Natural killer cell (primary cell): ENCODE data around the gene ZNF444. TPM values are rescaled to one million over a fixed set of nuclear protein-coding genes. Genes with fewer than 3 reads are reported as not detected.

Experiments used
- ATAC-seq, 3 donors: fragments of 150-1000 bp in 2 of 3; fragments of 200-7000 bp in 1 of 3; cut with Tn5 transposase; 1 replicate in 1 of 3; 2 replicates in 2 of 3; pipeline ENCODE4 v1.10.0; 2021; ENCODE audit warnings: mild to moderate bottlenecking in 2 of 3, moderate library complexity in 2 of 3
- DNase-seq, 2 donors: peaks; one replicate each; pipeline versions ENCODE4 v3.0.0 to v3.0.0-alpha.2; 2013 to 2021; ENCODE audit warnings: mixed read lengths in 1 of 2
- H3K27ac ChIP-seq: one replicate; pipeline ENCODE4 v1.5.1; 2013; ENCODE audit warnings: mild to moderate bottlenecking, low read length
- H3K27me3 ChIP-seq: one replicate; pipeline ENCODE4 v1.6.1; 2013; ENCODE audit warnings: low read length; ENCODE audit not compliant: control insufficient read depth, insufficient read depth
- H3K36me3 ChIP-seq: one replicate; pipeline ENCODE4 v1.6.1; 2013; ENCODE audit warnings: low read length; ENCODE audit not compliant: control insufficient read depth, insufficient read depth
- H3K4me1 ChIP-seq: one replicate; pipeline ENCODE4 v1.6.1; 2013; ENCODE audit warnings: low read length; ENCODE audit not compliant: control insufficient read depth, insufficient read depth
- H3K4me3 ChIP-seq: one replicate; pipeline ENCODE4 v1.5.1; 2013; ENCODE audit warnings: low read length
- H3K9me3 ChIP-seq: one replicate; pipeline ENCODE4 v1.6.1; 2013; ENCODE audit warnings: low read length; ENCODE audit not compliant: control insufficient read depth, insufficient read depth
- H3K27ac Mint-ChIP-seq, 2 donors: one replicate each; pipeline ENCODE4 v1.8.0; 2022; ENCODE audit warnings: mild to moderate bottlenecking in 2 of 2, mixed read lengths in 2 of 2, moderate library complexity in 1 of 2
- H3K27me3 Mint-ChIP-seq, 2 donors: one replicate each; pipeline ENCODE4 v1.8.0; 2022; ENCODE audit warnings: low read depth in 2 of 2, mixed read lengths in 2 of 2
- H3K36me3 Mint-ChIP-seq: one replicate; pipeline ENCODE4 v1.8.0; 2022; ENCODE audit warnings: mixed read lengths
- H3K4me1 Mint-ChIP-seq, 2 donors: one replicate each; pipeline ENCODE4 v1.8.0; 2022; ENCODE audit warnings: mixed read lengths in 2 of 2
- H3K4me3 Mint-ChIP-seq: one replicate; pipeline ENCODE4 v1.8.0; 2022; ENCODE audit warnings: mild to moderate bottlenecking, moderate library complexity, mixed read lengths
- H3K9me3 Mint-ChIP-seq, 2 donors: one replicate each; pipeline ENCODE4 v1.8.0; 2022; ENCODE audit warnings: mixed read lengths in 2 of 2
- CTCF ChIP-seq: fragments of 200-600 bp; IDR thresholded peaks from one replicate; pipeline ENCODE4 v1.8.0; 2022; ENCODE audit warnings: antibody characterized with exemption
- WGBS: methylation state at CpG from one replicate; pipeline ENCODE4 v1.1.7; 2013; ENCODE audit warnings: missing lambda C conversion rate; ENCODE audit not compliant: insufficient coverage; 5-methylcytosine and 5-hydroxymethylcytosine counted together
- intact Hi-C: fragments of 100-400 bp; cut with micrococcal nuclease; formaldehyde crosslinking; loops from one replicate; pipeline ENCODE4 v1.14.2; 2022
- total RNA-seq, 4 donors: library from RNA; stranded (reverse); fragments of 120-200 nt in 1 of 4; gene quantifications; one replicate each; pipeline versions ENCODE4 v1.2.3 to v1.2.4, GENCODE V29; 2013 to 2022

The ZNF444 gene
- total RNA-seq, 3 donors from 2014 or later (not counting 1 experiment from before 2014, with no cell fraction given) = 14.5 to 21.9 (median 16.7) TPM

GRCh38 chr19:56133858-56134653 is 7.0 kb upstream of the ZNF444 start:
- DNase-seq (no peak), ATAC-seq (no peak)
- no peak overlapping the region for H3K27ac Mint-ChIP-seq
- no peak overlapping the region for H3K4me3 ChIP-seq
- H3K4me1 ChIP-seq = peaks cover 6% of the 10 kb centered on the region
- intact Hi-C loops = no loop called here
- no peaks in the 10 kb centered on the region for H3K36me3 Mint-ChIP-seq
- no peak overlapping the region for H3K27ac ChIP-seq
- no peaks in the 10 kb centered on the region for H3K9me3 Mint-ChIP-seq
- 68% methylated on average over 12 of the region's 14 CpGs for WGBS
- no peaks in the 10 kb centered on the region for H3K9me3 ChIP-seq
- no peaks in the 10 kb centered on the region for H3K36me3 ChIP-seq
- H3K27me3 ChIP-seq = no peaks in the 10 kb centered on the region
- H3K27me3 Mint-ChIP-seq = no peaks in the 10 kb centered on the region
- H3K4me3 Mint-ChIP-seq = no peak overlapping the region
- no peak for TF ChIP-seq CTCF
- H3K4me1 Mint-ChIP-seq = no peaks in the 10 kb centered on the region

- Mint-ChIP-seq H3K36me3 (no peaks in the 10 kb centered on the region), H3K4me1 (peaks cover under 1 to 1% of the 10 kb centered on the region in 2 donors), H3K27me3 (no peaks in the 10 kb centered on the region), H3K9me3 (no peaks in the 10 kb centered on the region), H3K4me3 (no peak overlapping the region), H3K27ac (no peak overlapping the region)
- intact Hi-C loops = no loop called here
- Histone ChIP-seq H3K27me3 (no peaks in the 10 kb centered on the region), H3K4me1 (peaks cover 6% of the 10 kb centered on the region), H3K27ac (no peak overlapping the region), H3K36me3 (no peaks in the 10 kb centered on the region), H3K9me3 (no peaks in the 10 kb centered on the region), H3K4me3 (no peak overlapping the region)
- no peak for TF ChIP-seq CTCF
- no peak for ATAC-seq
- WGBS = 86% methylated on average over 4 of the region's 5 CpGs
- no peak for DNase-seq
These were observed 6.5 kb upstream of the ZNF444 start for GRCh38 chr19:56134654-56134921.

- Histone ChIP-seq H3K9me3 (no peaks in the 10 kb centered on the region), H3K27ac (no peak overlapping the region), H3K4me3 (no peak overlapping the region), H3K27me3 (no peaks in the 10 kb centered on the region), H3K4me1 (peaks cover 13% of the 10 kb centered on the region), H3K36me3 (no peaks in the 10 kb centered on the region)
- TF ChIP-seq CTCF = no peak
- DNase-seq = no peak
- Mint-ChIP-seq H3K36me3 (no peaks in the 10 kb centered on the region), H3K4me3 (no peak overlapping the region), H3K27me3 (no peaks in the 10 kb centered on the region), H3K4me1 (peaks cover 16 to 17% of the 10 kb centered on the region in 2 donors), H3K9me3 (no peaks in the 10 kb centered on the region), H3K27ac (no peak overlapping the region)
- intact Hi-C loops = no loop called here
- ATAC-seq = no peak
- WGBS = 94% methylated on average over 10 of the region's 10 CpGs
These were observed 4.7 kb upstream of the ZNF444 start for GRCh38 chr19:56136362-56136761.

GRCh38 chr19:56137405-56137804 is 3.7 kb upstream of the ZNF444 start:
- Mint-ChIP-seq H3K27ac (no peak overlapping the region), H3K9me3 (no peaks in the 10 kb centered on the region), H3K36me3 (no peaks in the 10 kb centered on the region), H3K27me3 (no peaks in the 10 kb centered on the region), H3K4me3 (peak overlapping the region; percentile 22), H3K4me1 (peaks cover 22 to 24% of the 10 kb centered on the region in 2 donors)
- TF ChIP-seq CTCF = no peak
- Histone ChIP-seq H3K36me3 (no peaks in the 10 kb centered on the region), H3K27ac (no peak overlapping the region), H3K4me1 (peaks cover 21% of the 10 kb centered on the region), H3K27me3 (no peaks in the 10 kb centered on the region), H3K9me3 (no peaks in the 10 kb centered on the region), H3K4me3 (no peak overlapping the region)
- 83% methylated on average over 6 of the region's 6 CpGs for WGBS
- ATAC-seq (no peak), DNase-seq (no peak)
- intact Hi-C loops = no loop called here
